ENCODE measurements around the gene PEMT.

Gene PEMT

DNA sequence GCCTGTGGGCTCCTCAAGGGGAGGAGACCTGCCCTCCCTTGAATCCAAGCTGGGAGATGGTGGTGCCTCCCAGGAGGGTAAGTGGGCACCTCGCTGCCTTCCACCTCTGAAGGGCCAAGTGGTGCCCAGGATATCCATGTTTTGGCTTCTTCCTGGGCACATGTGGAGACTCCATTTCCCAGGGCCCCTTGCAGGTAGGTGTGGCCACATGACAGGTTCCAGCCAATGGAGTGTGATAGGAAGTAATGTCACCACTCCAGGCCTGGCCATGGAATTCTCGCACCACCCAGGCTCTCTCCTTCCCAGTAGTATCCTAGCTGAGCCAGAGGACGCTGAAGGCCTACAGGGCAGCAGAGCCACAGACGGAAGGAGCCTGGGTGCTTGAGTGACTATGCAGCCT, 17.6 kb upstream of the PEMT start:
- Histone ChIP-seq H3K4me3 (no peak overlapping the region), H3K27ac (no peak overlapping the region), H3K9me3 (ENCODE audit: low read depth, low read length) (no peaks in the 10 kb centered on the region), H3K9ac (ENCODE audit: insufficient read length) (no peak overlapping the region), H3K36me3 (ENCODE audit: insufficient read depth, low read length) (no peaks in the 10 kb centered on the region)
- no peak for DNase-seq (ENCODE audit: low read depth, low spot score)
- TF ChIP-seq POLR2AphosphoS5 (IDR thresholded peaks at IDR 0.05; ENCODE audit: borderline replicate concordance, low read depth, low read length) = no peak

DNA sequence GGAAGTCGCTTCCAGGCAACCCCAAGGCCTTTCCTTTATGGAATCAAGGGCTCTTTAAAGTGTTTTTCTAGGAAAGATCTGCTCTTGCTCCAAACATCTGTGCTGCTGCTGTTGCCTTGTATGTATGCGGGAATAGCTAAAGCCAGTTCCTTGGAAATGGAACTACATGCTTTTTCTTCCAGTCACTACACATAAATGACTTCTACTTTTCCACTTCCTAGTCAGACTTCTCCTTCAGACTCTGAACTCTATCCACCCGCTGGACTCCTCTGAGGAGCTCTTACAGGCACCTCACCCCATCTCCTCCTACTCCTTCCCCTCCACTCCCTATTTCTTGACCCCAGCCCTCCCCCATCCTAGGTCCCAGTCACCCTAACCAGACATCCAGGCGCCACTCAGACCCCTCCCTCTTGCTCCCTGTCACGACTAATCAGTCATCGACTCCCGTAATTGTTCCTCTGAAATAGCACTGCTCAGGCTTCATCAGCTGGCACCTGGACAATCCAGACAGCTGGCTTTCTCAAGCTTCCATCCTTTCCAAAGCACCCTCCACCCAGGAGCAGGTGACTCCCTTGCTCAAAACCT, 15.0 kb upstream of the PEMT start:
- H3K4me3 ChIP-seq = no peak overlapping the region
- TF ChIP-seq POLR2AphosphoS5 (IDR thresholded peaks at IDR 0.05; ENCODE audit: borderline replicate concordance, low read depth, low read length) = no peak
- no peak for TF ChIP-seq EZH2 (IDR thresholded peaks at IDR 0.05)
- no peak for TF ChIP-seq FOXP2 (optimal IDR thresholded peaks at IDR 0.05; ENCODE audit: control extremely low read depth, extremely low read length, insufficient read depth)
- DNase-seq (ENCODE audit: low read depth, low spot score) = no peak
- no peak overlapping the region for H3K27ac ChIP-seq
- no peaks in the 10 kb centered on the region for H3K36me3 ChIP-seq (ENCODE audit: insufficient read depth, low read length)
- no peaks in the 10 kb centered on the region for H3K9me3 ChIP-seq (ENCODE audit: low read depth, low read length)
- no peak overlapping the region for H3K9ac ChIP-seq (ENCODE audit: insufficient read length)

DNA sequence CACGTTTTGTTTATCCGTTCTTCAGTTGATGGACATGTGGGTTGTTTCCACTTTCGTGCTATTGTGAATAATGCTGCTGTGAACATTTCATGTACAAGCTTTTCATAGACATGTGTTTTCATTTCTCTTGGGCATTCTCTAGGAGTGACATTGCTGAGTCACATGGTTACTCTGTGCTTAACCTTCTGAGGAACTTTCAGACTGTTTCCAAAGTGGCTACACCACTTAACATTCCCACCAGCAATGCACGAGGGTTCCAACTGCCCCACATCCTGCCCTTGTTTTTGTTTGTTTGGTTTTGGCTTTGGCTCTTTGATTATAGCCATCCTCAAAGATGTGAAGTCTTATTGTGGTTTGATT, 14.2 kb upstream of the PEMT start:
- Histone ChIP-seq H3K27ac (no peak overlapping the region), H3K36me3 (ENCODE audit: insufficient read depth, low read length) (no peaks in the 10 kb centered on the region), H3K9ac (ENCODE audit: insufficient read length) (no peak overlapping the region), H3K4me3 (no peak overlapping the region), H3K9me3 (ENCODE audit: low read depth, low read length) (no peaks in the 10 kb centered on the region)
- no peak for TF ChIP-seq EZH2 (IDR thresholded peaks at IDR 0.05)
- DNase-seq (ENCODE audit: low read depth, low spot score) = no peak

- H3K9me3 ChIP-seq (ENCODE audit: low read depth, low read length) = no peaks in the 10 kb centered on the region
- TF ChIP-seq POLR2AphosphoS5 (IDR thresholded peaks at IDR 0.05; ENCODE audit: borderline replicate concordance, low read depth, low read length) (no peak), EZH2 (IDR thresholded peaks at IDR 0.05) (no peak), FOXP2 (optimal IDR thresholded peaks at IDR 0.05; ENCODE audit: control extremely low read depth, extremely low read length, insufficient read depth) (no peak)
- H3K4me3 ChIP-seq = no peak overlapping the region
- no peak for DNase-seq (ENCODE audit: low read depth, low spot score)
- H3K36me3 ChIP-seq (ENCODE audit: insufficient read depth, low read length) = no peaks in the 10 kb centered on the region
- H3K9ac ChIP-seq (ENCODE audit: insufficient read length) = no peak overlapping the region
- H3K27ac ChIP-seq = no peak overlapping the region
Measured at GRCh38 chr17:17605083-17605728, 13.7 kb upstream of the PEMT start.

DNA sequence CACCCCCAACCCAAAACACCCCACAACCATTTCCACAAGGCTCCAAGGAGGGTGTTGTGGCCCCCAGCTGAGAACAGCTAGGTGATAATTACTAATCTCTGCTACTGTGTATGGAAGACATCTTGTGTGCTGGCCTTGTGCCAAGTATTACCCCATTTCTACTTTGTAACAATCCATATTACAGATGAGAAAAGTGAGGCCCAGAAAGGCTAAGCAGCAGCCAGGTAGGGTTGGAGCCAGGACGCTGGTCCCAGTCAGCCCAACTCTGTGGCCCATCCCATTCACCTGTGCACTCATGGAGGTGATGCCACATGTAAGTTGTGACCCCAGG, 12.4 kb upstream of the PEMT start:
- no peaks in the 10 kb centered on the region for H3K36me3 ChIP-seq (ENCODE audit: insufficient read depth, low read length)
- DNase-seq (ENCODE audit: low read depth, low spot score) = no peak
- H3K27ac ChIP-seq = no peak overlapping the region
- no peak overlapping the region for H3K9ac ChIP-seq (ENCODE audit: insufficient read length)
- no peak overlapping the region for H3K4me3 ChIP-seq
- TF ChIP-seq POLR2AphosphoS5 (IDR thresholded peaks at IDR 0.05; ENCODE audit: borderline replicate concordance, low read depth, low read length) = no peak
- no peak for TF ChIP-seq EZH2 (IDR thresholded peaks at IDR 0.05)
- no peak for TF ChIP-seq FOXP2 (optimal IDR thresholded peaks at IDR 0.05; ENCODE audit: control extremely low read depth, extremely low read length, insufficient read depth)
- H3K9me3 ChIP-seq (ENCODE audit: low read depth, low read length) = no peaks in the 10 kb centered on the region

DNA sequence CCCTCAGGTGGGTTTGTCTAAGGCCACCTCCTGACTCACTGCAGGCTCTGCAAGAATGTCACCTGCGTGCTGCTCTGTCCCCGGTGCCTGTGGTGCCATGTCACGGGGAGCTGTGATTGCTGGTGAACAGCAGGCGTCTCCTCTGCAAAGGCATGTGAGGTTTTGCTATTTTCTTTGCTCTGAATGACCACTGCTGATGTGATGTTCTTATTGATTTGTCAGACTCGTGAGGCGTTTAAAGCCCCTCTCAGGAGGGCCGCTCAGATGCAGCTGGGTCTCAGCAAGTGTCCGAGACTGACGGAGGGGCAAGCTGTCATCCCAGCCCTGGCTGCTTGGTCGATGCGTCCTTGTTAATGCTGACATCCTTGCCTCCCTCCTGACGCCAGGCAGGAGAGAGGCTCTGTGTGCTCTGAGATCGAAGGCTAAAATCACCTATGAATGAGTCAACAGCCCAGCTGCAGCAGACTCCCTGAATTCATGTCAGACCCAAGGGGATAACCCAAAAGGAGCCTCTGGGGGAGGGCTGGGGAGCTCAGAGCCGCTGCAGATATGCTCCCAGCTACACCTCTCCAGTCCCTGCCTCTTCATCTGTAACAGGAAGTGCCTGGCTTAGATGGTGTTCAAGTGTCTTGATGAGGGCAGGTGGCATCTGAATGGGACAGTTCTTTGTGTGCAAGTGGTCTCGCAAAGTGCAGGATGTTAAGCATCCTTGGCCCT, 11.8 kb upstream of the PEMT start:
- no peaks in the 10 kb centered on the region for H3K36me3 ChIP-seq (ENCODE audit: insufficient read depth, low read length)
- no peak for DNase-seq (ENCODE audit: low read depth, low spot score)

GRCh38 chr17:17599965-17600364, 8.5 kb upstream of the PEMT start:
- no peak for DNase-seq (ENCODE audit: low read depth, low spot score)
- Histone ChIP-seq H3K9ac (ENCODE audit: insufficient read length) (no peak overlapping the region), H3K4me3 (no peak overlapping the region), H3K27ac (no peak overlapping the region), H3K9me3 (ENCODE audit: low read depth, low read length) (no peaks in the 10 kb centered on the region), H3K36me3 (ENCODE audit: insufficient read depth, low read length) (no peaks in the 10 kb centered on the region)
- TF ChIP-seq EZH2 (IDR thresholded peaks at IDR 0.05) = no peak
- TF ChIP-seq POLR2AphosphoS5 (IDR thresholded peaks at IDR 0.05; ENCODE audit: borderline replicate concordance, low read depth, low read length) = no peak
- no peak for TF ChIP-seq FOXP2 (optimal IDR thresholded peaks at IDR 0.05; ENCODE audit: control extremely low read depth, extremely low read length, insufficient read depth)

More for the DNA sequence above, 11.8 kb upstream of the PEMT start:
- TF ChIP-seq POLR2AphosphoS5 (IDR thresholded peaks at IDR 0.05; ENCODE audit: borderline replicate concordance, low read depth, low read length) (no peak), EZH2 (IDR thresholded peaks at IDR 0.05) (no peak), FOXP2 (optimal IDR thresholded peaks at IDR 0.05; ENCODE audit: control extremely low read depth, extremely low read length, insufficient read depth) (no peak)
- no peaks in the 10 kb centered on the region for H3K9me3 ChIP-seq (ENCODE audit: low read depth, low read length)
- H3K27ac ChIP-seq = no peak overlapping the region
- no peak overlapping the region for H3K9ac ChIP-seq (ENCODE audit: insufficient read length)
- no peak overlapping the region for H3K4me3 ChIP-seq

GRCh38 chr17:17598003-17598402, 6.5 kb upstream of the PEMT start:
- TF ChIP-seq EZH2 (IDR thresholded peaks at IDR 0.05) = no peak
- no peak for DNase-seq (ENCODE audit: low read depth, low spot score)
- H3K9me3 ChIP-seq (ENCODE audit: low read depth, low read length) = no peaks in the 10 kb centered on the region
- no peaks in the 10 kb centered on the region for H3K36me3 ChIP-seq (ENCODE audit: insufficient read depth, low read length)
- no peak overlapping the region for H3K4me3 ChIP-seq
- H3K9ac ChIP-seq (ENCODE audit: insufficient read length) = no peak overlapping the region
- H3K27ac ChIP-seq = no peak overlapping the region

DNA sequence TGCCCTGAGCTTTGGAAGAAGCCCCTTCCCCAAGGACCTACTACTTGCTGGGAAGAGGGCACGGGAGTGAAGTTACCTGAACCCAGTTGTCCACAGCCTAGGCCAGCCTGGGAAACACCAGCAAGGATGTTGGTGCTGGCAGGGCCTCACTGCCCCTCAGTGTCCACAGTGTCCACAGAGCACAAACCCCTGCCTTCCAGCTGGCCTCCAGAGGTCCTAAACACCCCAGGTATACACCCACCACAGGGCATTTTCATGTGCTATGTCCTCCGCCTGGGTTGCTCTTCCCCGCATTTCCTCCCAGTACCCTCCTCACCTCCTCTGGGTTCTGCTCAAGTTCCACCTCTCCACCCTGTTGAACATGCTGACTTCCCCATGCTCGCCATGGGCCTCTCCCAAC, 4.2 kb upstream of the PEMT start:
- Histone ChIP-seq H3K9ac (ENCODE audit: insufficient read length) (no peak overlapping the region), H3K36me3 (ENCODE audit: insufficient read depth, low read length) (no peaks in the 10 kb centered on the region), H3K4me3 (no peak overlapping the region), H3K9me3 (ENCODE audit: low read depth, low read length) (no peaks in the 10 kb centered on the region), H3K27ac (no peak overlapping the region)
- TF ChIP-seq POLR2AphosphoS5 (IDR thresholded peaks at IDR 0.05; ENCODE audit: borderline replicate concordance, low read depth, low read length) (no peak), EZH2 (IDR thresholded peaks at IDR 0.05) (no peak), FOXP2 (optimal IDR thresholded peaks at IDR 0.05; ENCODE audit: control extremely low read depth, extremely low read length, insufficient read depth) (no peak)
- no peak for DNase-seq (ENCODE audit: low read depth, low spot score)

All from SK-N-MC (cell line).